ENCODE measurements around the gene SRSF3. TPM values are rescaled to one million over a fixed set of nuclear protein-coding genes. Genes with fewer than 3 reads are reported as not detected.

SRSF3 gene
- total and polyA plus RNA-seq, 7 donors, result 101 to 292 (median 144) TPM

DNA sequence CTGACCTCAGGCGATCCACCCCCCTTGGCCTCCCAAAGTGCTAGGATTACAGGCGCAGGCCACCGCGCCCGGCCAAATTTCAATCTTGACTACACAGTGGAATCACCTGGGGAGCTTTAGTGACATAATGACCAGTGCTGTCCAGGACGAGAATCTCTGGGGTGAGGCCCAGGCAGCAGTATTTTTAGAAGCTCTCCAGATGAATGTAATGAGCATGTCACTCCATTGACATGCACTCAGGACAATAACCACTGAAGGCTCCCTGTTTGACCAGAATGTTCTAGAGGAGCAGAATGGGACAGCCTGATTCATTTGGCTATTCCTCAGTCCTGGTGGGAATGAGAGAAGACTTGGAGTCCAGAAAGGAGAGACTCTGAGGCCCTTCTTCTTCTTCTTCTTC is 39.2 kb downstream of the SRSF3 start:
- no peaks in the 10 kb centered on the region for H3K9me3 ChIP-seq
- no peak overlapping the region for H3K4me3 ChIP-seq
- WGBS, 2 donors, result 79 to 88% methylated on average over 6 of the region's 6 CpGs
- H3K4me1 ChIP-seq, result peaks cover 0 to 12% (median 11%) of the 10 kb centered on the region in 4 donors
- no peak overlapping the region for H3K27ac ChIP-seq
- no peaks in the 10 kb centered on the region for H3K27me3 ChIP-seq
- H3K36me3 ChIP-seq, result no peaks in the 10 kb centered on the region
- TF ChIP-seq POLR2AphosphoS5 (IDR thresholded peaks at IDR 0.05) (no peak), POLR2A (IDR thresholded peaks at IDR 0.05) (no peak), EP300 (IDR thresholded peaks at IDR 0.05) (no peak)
- TF ChIP-seq, protein P1, sequence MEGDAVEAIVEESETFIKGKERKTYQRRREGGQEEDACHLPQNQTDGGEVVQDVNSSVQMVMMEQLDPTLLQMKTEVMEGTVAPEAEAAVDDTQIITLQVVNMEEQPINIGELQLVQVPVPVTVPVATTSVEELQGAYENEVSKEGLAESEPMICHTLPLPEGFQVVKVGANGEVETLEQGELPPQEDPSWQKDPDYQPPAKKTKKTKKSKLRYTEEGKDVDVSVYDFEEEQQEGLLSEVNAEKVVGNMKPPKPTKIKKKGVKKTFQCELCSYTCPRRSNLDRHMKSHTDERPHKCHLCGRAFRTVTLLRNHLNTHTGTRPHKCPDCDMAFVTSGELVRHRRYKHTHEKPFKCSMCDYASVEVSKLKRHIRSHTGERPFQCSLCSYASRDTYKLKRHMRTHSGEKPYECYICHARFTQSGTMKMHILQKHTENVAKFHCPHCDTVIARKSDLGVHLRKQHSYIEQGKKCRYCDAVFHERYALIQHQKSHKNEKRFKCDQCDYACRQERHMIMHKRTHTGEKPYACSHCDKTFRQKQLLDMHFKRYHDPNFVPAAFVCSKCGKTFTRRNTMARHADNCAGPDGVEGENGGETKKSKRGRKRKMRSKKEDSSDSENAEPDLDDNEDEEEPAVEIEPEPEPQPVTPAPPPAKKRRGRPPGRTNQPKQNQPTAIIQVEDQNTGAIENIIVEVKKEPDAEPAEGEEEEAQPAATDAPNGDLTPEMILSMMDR (IDR thresholded peaks at IDR 0.05), result no peak
- intact Hi-C loops (cut with DNase I), result no loop called here
- DNase-seq, result no peak

DNA sequence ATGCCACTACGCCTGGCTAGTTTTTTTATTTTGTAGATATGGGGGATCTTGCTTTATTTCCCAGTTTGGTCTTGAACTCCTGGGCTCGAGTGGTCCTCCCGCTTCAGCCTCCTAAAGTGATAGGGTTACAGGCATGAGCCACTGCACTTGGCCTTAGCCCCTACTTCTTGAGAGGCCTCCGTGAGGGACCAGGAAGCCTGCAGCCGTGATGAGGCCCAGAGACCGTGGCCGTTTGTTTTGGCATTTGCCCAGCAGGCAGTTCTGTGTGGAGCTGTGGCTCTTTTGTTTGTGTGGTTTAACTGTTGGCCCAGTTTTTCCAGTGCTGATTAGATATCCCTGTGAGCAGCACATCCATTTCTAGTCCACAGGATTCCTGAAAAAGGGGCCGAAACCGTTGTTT is 39.8 kb downstream of the SRSF3 start:
- Histone ChIP-seq H3K36me3 (no peaks in the 10 kb centered on the region), H3K9me3 (no peaks in the 10 kb centered on the region), H3K4me3 (no peak overlapping the region), H3K4me1 (peaks cover 0 to 12% (median 9%) of the 10 kb centered on the region in 4 donors), H3K27ac (peak overlapping the region in 3 of 4 donors; percentile 24 to 56 (median 51)), H3K27me3 (no peaks in the 10 kb centered on the region)
- TF ChIP-seq EP300 (IDR thresholded peaks at IDR 0.05), result no peak
- no peak for TF ChIP-seq POLR2AphosphoS5 (IDR thresholded peaks at IDR 0.05)
- TF ChIP-seq, protein P1 (IDR thresholded peaks at IDR 0.05), result no peak
- TF ChIP-seq POLR2A (IDR thresholded peaks at IDR 0.05), result no peak
- 17 to 49% methylated on average over 9 of the region's 9 CpGs for WGBS, 2 donors
- DNase-seq, result no peak
- intact Hi-C loops (cut with DNase I), result no loop called here

DNA sequence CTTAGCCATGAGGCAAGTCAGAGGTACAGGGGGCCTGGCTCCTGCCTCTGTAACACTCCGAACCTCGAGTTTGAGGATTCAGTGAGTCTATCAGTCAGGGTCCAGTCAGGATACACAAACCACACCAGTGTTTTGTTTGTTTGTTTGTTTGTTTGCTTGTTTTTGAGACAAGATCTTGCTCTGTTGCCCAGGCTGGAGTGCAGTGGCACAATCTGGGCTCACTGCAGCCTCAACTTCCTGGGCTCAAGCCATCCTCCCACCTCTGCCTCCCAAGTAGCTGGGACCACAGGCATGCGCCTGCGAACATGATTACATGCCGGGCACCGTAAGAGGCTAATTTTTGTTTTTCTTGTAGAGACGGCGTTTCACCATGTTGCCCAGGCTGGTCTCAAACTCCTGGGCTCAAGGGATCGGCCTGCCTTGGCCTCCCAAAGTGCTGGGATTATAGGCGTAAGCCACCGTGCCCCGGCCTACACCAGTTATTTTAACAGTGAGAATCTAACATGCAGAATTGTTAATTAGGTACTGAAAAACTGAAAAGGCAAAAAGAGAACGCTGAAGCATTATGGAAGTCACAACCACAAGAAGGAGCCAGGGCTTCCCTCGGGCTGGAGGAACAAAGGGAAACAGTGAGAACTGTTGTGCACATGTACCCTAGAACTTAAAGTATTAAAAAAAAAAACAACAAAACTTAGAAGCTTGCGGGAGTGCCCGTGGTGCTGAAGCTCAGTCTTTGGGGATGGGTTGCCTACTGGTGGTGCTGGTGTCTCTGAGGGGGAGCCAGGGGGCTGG is 40.4 kb downstream of the SRSF3 start:
- Histone ChIP-seq H3K36me3 (no peaks in the 10 kb centered on the region), H3K4me3 (no peak overlapping the region), H3K27ac (peak overlapping the region in 3 of 4 donors; percentile 24 to 56 (median 51)), H3K4me1 (peaks cover 0 to 12% (median 9%) of the 10 kb centered on the region in 4 donors), H3K9me3 (no peaks in the 10 kb centered on the region), H3K27me3 (no peaks in the 10 kb centered on the region)
- DNase-seq, result no peak
- 75 to 81% methylated on average over 16 of the region's 16 CpGs for WGBS, 2 donors
- TF ChIP-seq POLR2A (IDR thresholded peaks at IDR 0.05), result no peak
- no peak for TF ChIP-seq POLR2AphosphoS5 (IDR thresholded peaks at IDR 0.05)
- TF ChIP-seq, protein P1 (IDR thresholded peaks at IDR 0.05), result no peak
- TF ChIP-seq EP300 (IDR thresholded peaks at IDR 0.05), result no peak
- intact Hi-C loops (cut with DNase I), result no loop called here

DNA sequence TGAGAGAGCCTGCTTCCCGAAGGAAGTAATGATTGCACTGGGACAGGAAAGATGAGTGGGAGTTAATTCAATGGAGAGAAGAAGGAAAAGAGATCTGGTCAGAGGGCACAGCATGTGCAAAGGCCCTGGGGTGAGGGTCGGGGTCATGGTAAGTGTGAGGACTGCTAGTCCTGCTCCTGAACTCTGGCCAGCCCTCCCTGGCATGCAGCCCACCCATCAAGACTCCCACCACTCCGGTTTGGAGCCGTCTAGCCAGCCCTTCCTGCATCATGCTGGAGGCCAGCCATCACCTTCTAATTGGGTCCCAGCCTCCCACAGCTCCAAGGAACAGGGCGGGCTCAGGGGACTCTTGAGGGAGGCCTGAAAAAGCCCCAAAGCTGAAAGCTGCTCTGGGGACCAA is 42.1 kb downstream of the SRSF3 start:
- no peaks in the 10 kb centered on the region for H3K36me3 ChIP-seq
- no peak overlapping the region for H3K27ac ChIP-seq
- no peak for DNase-seq
- WGBS, 2 donors, result 75 to 81% methylated on average over 5 of the region's 5 CpGs
- H3K4me3 ChIP-seq, result no peak overlapping the region
- TF ChIP-seq, protein P1 (IDR thresholded peaks at IDR 0.05), result no peak
- TF ChIP-seq EP300 (IDR thresholded peaks at IDR 0.05) (no peak), POLR2AphosphoS5 (IDR thresholded peaks at IDR 0.05) (no peak), POLR2A (IDR thresholded peaks at IDR 0.05) (no peak)
- H3K4me1 ChIP-seq, result peaks cover 0 to 12% (median 9%) of the 10 kb centered on the region in 4 donors
- intact Hi-C loops (cut with DNase I), result no loop called here
- no peaks in the 10 kb centered on the region for H3K27me3 ChIP-seq
- H3K9me3 ChIP-seq, result no peaks in the 10 kb centered on the region

Measured in sigmoid colon (tissue), 7 donors.